ENCODE measurements around the gene ENO3. TPM values are rescaled to one million over a fixed set of nuclear protein-coding genes. Genes with fewer than 3 reads are reported as not detected.

Gene ENO3
- total and polyA plus RNA-seq, 10 of the 15 experiments (the other 5 are each of a cell fraction or from before 2014, with no cell fraction given): 6.8 to 28.4 (median 17.0) TPM

- CTCF ChIA-PET: interaction anchor here (0.7 to 3.0 kb wide), 29 partner anchors 8 to 530 kb away, joined by 3 to 35 read pairs (median 4); partner anchors contain the start of genes ARRB2, C1QBP, CAMTA2 and ENO3
- H3K4me2 ChIP-seq (ENCODE audit: control insufficient read depth, insufficient read depth): no peak overlapping the region
- no peak overlapping the region for H3K27ac ChIP-seq (ENCODE audit: control insufficient read depth, insufficient read depth)
- in situ Hi-C loops (cut with MboI): no loop called here
- H3K4me3 ChIP-seq: no peak overlapping the region
- no peaks in the 10 kb centered on the region for H3K36me3 ChIP-seq (ENCODE audit: control insufficient read depth in 2 of 2, insufficient read depth in 2 of 2, low read length in 1 of 2)
- peaks cover 4% of the 10 kb centered on the region for H3K4me1 ChIP-seq (ENCODE audit: control insufficient read depth, insufficient read depth, low read length)
- H3K27me3 ChIP-seq (replicated peaks in 1 of 2; ENCODE audit: control insufficient read depth in 2 of 2, insufficient read depth in 2 of 2, low read length in 1 of 2): no peaks in the 10 kb centered on the region; a peak in 1 of 4 replicates
- H3K79me2 ChIP-seq (ENCODE audit: control insufficient read depth, insufficient read depth, low read length): no peaks in the 10 kb centered on the region
- no peak overlapping the region for H3K9ac ChIP-seq (ENCODE audit: control insufficient read depth, insufficient read depth, low read length)
- H4K20me1 ChIP-seq (ENCODE audit: control insufficient read depth, insufficient read depth): no peaks in the 10 kb centered on the region
- no peaks in the 10 kb centered on the region for H3K9me3 ChIP-seq (replicated peaks; ENCODE audit: control insufficient read depth, insufficient read depth, low read length)
- WGBS (ENCODE audit: insufficient coverage, insufficient replicate concordance, low lambda C conversion rate, missing lambda C conversion rate): 37% methylated on average over 20 of the region's 20 CpGs
- peak; percentile 31 for DNase-seq (ENCODE audit: low read depth, low spot score)
- FAIRE-seq: peak; percentile 65
- peak; percentile 100 for ATAC-seq
- POLR2A ChIA-PET: interaction anchor here (0.6 to 1.7 kb wide), 5 partner anchors 9 to 150 kb away, joined by 3 to 6 read pairs (median 3); partner anchors contain the start of genes CAMTA2, RNF167, SLC25A11 and SPAG7
- SMC1A ChIA-PET (ENCODE audit: uncharacterized antibody, unreplicated experiment): interaction anchor here (0.7 to 3.2 kb wide), 15 partner anchors 9 to 176 kb away, joined by 3 to 20 read pairs (median 4); partner anchors contain the start of genes C17orf107, PFN1, RNF167 and SLC25A11
- RAD21 ChIA-PET (ENCODE audit: unreplicated experiment): interaction anchor here (0.6 to 2.2 kb wide), 13 partner anchors 11 to 163 kb away, joined by 3 to 28 read pairs (median 4); partner anchors contain the start of genes CAMTA2, PFN1, RNF167 and SLC25A11
- peak overlapping the region; percentile 68 for H2AFZ ChIP-seq (ENCODE audit: control insufficient read depth, low read depth, low read length)
- intact Hi-C loops (cut with micrococcal nuclease; ENCODE audit: unreplicated experiment): loop anchor here (1.0 kb wide), 2 partner anchors 58 to 153 kb away; partner anchors contain the start of gene SPAG7
- no TSS peak for BruUV-seq (replicated peaks)
- TF ChIP-seq CTCF (IDR thresholded peaks at IDR 0.05 in 2 of 3, conservative IDR thresholded peaks at IDR 0.05 in 1 of 3; ENCODE audit: control insufficient read depth in 2 of 3, extremely low read depth in 1 of 3, insufficient read depth in 1 of 3, low read depth in 3 of 3, low read length in 3 of 3) (peak; percentile 79 to 84 (median 84)), SUZ12 (IDR thresholded peaks at IDR 0.05; ENCODE audit: unreplicated experiment) (no peak), BHLHE40 (IDR thresholded peaks at IDR 0.05; ENCODE audit: borderline replicate concordance in 1 of 2, low read depth in 2 of 2, low read length in 1 of 2) (peak in 1 of 2 experiments; percentile 40; a peak in 1 of 4 replicates), NBN (IDR thresholded peaks at IDR 0.05) (peak; percentile 91), EED (IDR thresholded peaks at IDR 0.05; ENCODE audit: low read depth) (0 out of 2 replicates have a peak, but pooled peaks have one; percentile 15), YY1 (IDR thresholded peaks at IDR 0.05; ENCODE audit: low read depth, low read length) (peak; percentile 69; the same call in 1 of the 2 replicates), IKZF1 (conservative IDR thresholded peaks at IDR 0.05) (peak; percentile 54), SIX5 (IDR thresholded peaks at IDR 0.05; ENCODE audit: low read depth, low read length, severe bottlenecking) (no peak), ATF7 (IDR thresholded peaks at IDR 0.05; ENCODE audit: low read depth) (no peak), RAD21 (IDR thresholded peaks at IDR 0.05; ENCODE audit: insufficient read depth, low read depth, low read length) (peak; percentile 90), MEF2A (IDR thresholded peaks at IDR 0.05; ENCODE audit: insufficient read depth, low read depth, low read length) (no peak), MYB (IDR thresholded peaks at IDR 0.05; ENCODE audit: borderline replicate concordance, low read depth, low read length) (no peak), E4F1 (IDR thresholded peaks at IDR 0.05; ENCODE audit: borderline replicate concordance, partially characterized antibody) (peak; percentile 30), NRF1 (conservative IDR thresholded peaks at IDR 0.05; ENCODE audit: low read depth, low read length) (no peak), FOXM1 (IDR thresholded peaks at IDR 0.05; ENCODE audit: low read depth, low read length) (no peak), HDGF (IDR thresholded peaks at IDR 0.05) (peak; percentile 98), PAX5 (IDR thresholded peaks at IDR 0.05; ENCODE audit: borderline replicate concordance, low read depth, low read length) (peak; percentile 67; the same call in 1 of the 2 replicates), DPF2 (IDR thresholded peaks at IDR 0.05) (no peak), TAF1 (IDR thresholded peaks at IDR 0.05; ENCODE audit: borderline replicate concordance, low read depth, low read length) (no peak), TCF12 (IDR thresholded peaks at IDR 0.05; ENCODE audit: low read depth, low read length) (peak; percentile 71; the same call in 1 of the 2 replicates)
Observed at GRCh38 chr17:4908711-4909496, 42.0 kb upstream of the ENO3 start.
